Smooth muscle cell (in vitro differentiated cells): ENCODE measurements around the gene AASDH. TPM values are rescaled to one million over a fixed set of nuclear protein-coding genes. Genes with fewer than 3 reads are reported as not detected.

Source experiments
- DNase-seq: peaks from one replicate; lab custom pipeline; 2025; ENCODE audit not compliant: unreplicated experiment; lab: John Stamatoyannopoulos, UW
- H2AFZ ChIP-seq: fragments of 200-600 bp; sonication (generic); 2 replicates; pipeline ENCODE4 v1.6.0; 2016; ENCODE audit warnings: antibody characterized with exemption, low read depth, mild to moderate bottlenecking
- H3F3A ChIP-seq: fragments of 200-600 bp; sonication (generic); 2 replicates; pipeline ENCODE4 v1.6.0; 2017; ENCODE audit warnings: antibody characterized with exemption, low read depth
- H3K27ac ChIP-seq: fragments of 200-600 bp; sonication (generic); 2 replicates; pipeline ENCODE4 v1.5.1; 2016; ENCODE audit warnings: low read depth, mild to moderate bottlenecking
- H3K27me3 ChIP-seq: fragments of 200-600 bp; sonication (generic); 2 replicates; pipeline ENCODE4 v1.6.1; 2016; ENCODE audit warnings: low read depth, mild to moderate bottlenecking
- H3K36me3 ChIP-seq: fragments of 200-600 bp; sonication (generic); 2 replicates; pipeline ENCODE4 v1.5.1; 2016; ENCODE audit warnings: low read depth
- H3K4me1 ChIP-seq: fragments of 200-600 bp; sonication (generic); 2 replicates; pipeline ENCODE4 v1.5.1; 2016; ENCODE audit warnings: low read depth
- H3K4me2 ChIP-seq: fragments of 200-600 bp; sonication (generic); 2 replicates; pipeline ENCODE4 v1.6.0; 2016; ENCODE audit warnings: mild to moderate bottlenecking
- H3K4me3 ChIP-seq: fragments of 200-600 bp; sonication (generic); 2 replicates; pipeline ENCODE4 v1.5.1; 2016; ENCODE audit warnings: mild to moderate bottlenecking
- H3K79me2 ChIP-seq: fragments of 200-600 bp; sonication (generic); 2 replicates; pipeline ENCODE4 v1.6.0; 2016; ENCODE audit warnings: low read depth, mild to moderate bottlenecking
- H3K9ac ChIP-seq: fragments of 200-600 bp; sonication (generic); 2 replicates; pipeline ENCODE4 v1.6.0; 2016; ENCODE audit warnings: low read depth
- H3K9me3 ChIP-seq: fragments of 200-600 bp; sonication (generic); replicated peaks from 2 replicates; pipeline ENCODE4 v1.5.1; 2016; ENCODE audit warnings: low read depth
- H4K20me1 ChIP-seq: fragments of 200-600 bp; sonication (generic); 2 replicates; pipeline ENCODE4 v1.6.0; 2016; ENCODE audit warnings: low read depth
- WGBS: methylation state at CpG from one replicate; pipeline ENCODE4 v1.1.7; 2016; ENCODE audit warnings: low lambda C conversion rate; 5-methylcytosine and 5-hydroxymethylcytosine counted together
- polyA plus RNA-seq: library from polyadenylated mRNA; unstranded; fragments of >200 nt; fragmentation: Nextera tagmentation; extraction: Ambion mirVana; gene quantifications from 2 replicates; pipeline ENCODE4 v1.2.1, GENCODE V29; 2016
- total RNA-seq: library from RNA; depleted of rRNA; stranded (reverse); fragments of >200 nt; gene quantifications from 2 replicates; pipeline ENCODE4 v1.2.3, GENCODE V29; 2014
- TF ChIP-seq, protein P1 (sequence below): fragments of 200-600 bp; sonication (generic); IDR thresholded peaks from 2 replicates; pipeline ENCODE4 v1.5.1; 2017; ENCODE audit warnings: borderline replicate concordance, mild to moderate bottlenecking, antibody characterized with exemption; ENCODE audit not compliant: insufficient read depth, poor library complexity, severe bottlenecking

AASDH gene
- total and polyA plus RNA-seq, 2 experiments from 2014 or later: 7.7 to 11.3 TPM

GRCh38 chr4:56400560-56400959 is 13.3 kb upstream of the AASDH start:
- TF ChIP-seq, protein P1, sequence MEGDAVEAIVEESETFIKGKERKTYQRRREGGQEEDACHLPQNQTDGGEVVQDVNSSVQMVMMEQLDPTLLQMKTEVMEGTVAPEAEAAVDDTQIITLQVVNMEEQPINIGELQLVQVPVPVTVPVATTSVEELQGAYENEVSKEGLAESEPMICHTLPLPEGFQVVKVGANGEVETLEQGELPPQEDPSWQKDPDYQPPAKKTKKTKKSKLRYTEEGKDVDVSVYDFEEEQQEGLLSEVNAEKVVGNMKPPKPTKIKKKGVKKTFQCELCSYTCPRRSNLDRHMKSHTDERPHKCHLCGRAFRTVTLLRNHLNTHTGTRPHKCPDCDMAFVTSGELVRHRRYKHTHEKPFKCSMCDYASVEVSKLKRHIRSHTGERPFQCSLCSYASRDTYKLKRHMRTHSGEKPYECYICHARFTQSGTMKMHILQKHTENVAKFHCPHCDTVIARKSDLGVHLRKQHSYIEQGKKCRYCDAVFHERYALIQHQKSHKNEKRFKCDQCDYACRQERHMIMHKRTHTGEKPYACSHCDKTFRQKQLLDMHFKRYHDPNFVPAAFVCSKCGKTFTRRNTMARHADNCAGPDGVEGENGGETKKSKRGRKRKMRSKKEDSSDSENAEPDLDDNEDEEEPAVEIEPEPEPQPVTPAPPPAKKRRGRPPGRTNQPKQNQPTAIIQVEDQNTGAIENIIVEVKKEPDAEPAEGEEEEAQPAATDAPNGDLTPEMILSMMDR: no peak
- WGBS: 95% methylated on average over 6 of the region's 6 CpGs
- Histone ChIP-seq H3K27me3 (no peaks in the 10 kb centered on the region), H3K79me2 (peaks cover 7% of the 10 kb centered on the region), H3K9ac (no peak overlapping the region), H3K4me1 (no peaks in the 10 kb centered on the region), H3F3A (no peaks in the 10 kb centered on the region), H3K27ac (no peak overlapping the region), H4K20me1 (no peaks in the 10 kb centered on the region), H2AFZ (no peak overlapping the region), H3K4me2 (no peak overlapping the region), H3K9me3 (no peaks in the 10 kb centered on the region), H3K36me3 (no peaks in the 10 kb centered on the region), H3K4me3 (no peak overlapping the region)
- DNase-seq: no peak

DNA sequence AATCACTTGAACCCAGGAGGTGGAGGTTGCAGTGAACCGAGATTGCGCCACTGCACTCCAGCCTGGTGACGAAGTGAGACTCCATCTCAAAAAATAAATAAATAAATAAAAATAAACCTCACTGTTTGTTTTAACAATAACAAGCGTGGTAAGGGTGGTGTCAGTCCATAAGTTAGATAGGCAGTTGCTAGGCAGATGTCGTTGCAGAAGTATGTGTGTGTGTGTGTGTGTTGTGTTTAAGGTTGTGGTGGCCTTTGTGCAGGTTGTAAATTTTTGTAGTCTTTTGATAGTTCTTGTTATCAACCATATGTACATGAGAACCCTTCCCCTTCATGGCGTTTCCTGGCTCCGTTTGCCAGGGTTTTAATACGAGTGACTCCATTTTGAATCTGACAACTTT is 4.0 kb upstream of the AASDH start:
- DNase-seq: no peak
- Histone ChIP-seq H3F3A (no peaks in the 10 kb centered on the region), H3K9me3 (no peaks in the 10 kb centered on the region), H3K4me1 (peaks cover 8% of the 10 kb centered on the region), H4K20me1 (no peaks in the 10 kb centered on the region), H3K36me3 (no peaks in the 10 kb centered on the region), H3K4me3 (no peak overlapping the region), H3K27ac (no peak overlapping the region), H2AFZ (no peak overlapping the region), H3K9ac (no peak overlapping the region), H3K27me3 (no peaks in the 10 kb centered on the region), H3K79me2 (peaks cover 17% of the 10 kb centered on the region), H3K4me2 (no peak overlapping the region)
- TF ChIP-seq, protein P1: no peak
- WGBS: 96% methylated on average over 8 of the region's 8 CpGs

GRCh38 chr4:56389558-56389957 is 2.3 kb upstream of the AASDH start:
- Histone ChIP-seq H2AFZ (no peak overlapping the region), H3K4me2 (no peak overlapping the region), H3K36me3 (no peaks in the 10 kb centered on the region), H3K27me3 (no peaks in the 10 kb centered on the region), H3K9me3 (no peaks in the 10 kb centered on the region), H3K79me2 (peaks cover 34% of the 10 kb centered on the region), H3K4me1 (peaks cover 8% of the 10 kb centered on the region), H3K27ac (no peak overlapping the region), H3F3A (no peaks in the 10 kb centered on the region), H3K9ac (no peak overlapping the region), H3K4me3 (no peak overlapping the region), H4K20me1 (no peaks in the 10 kb centered on the region)
- WGBS: 86% methylated on average over 1 of the region's 1 CpG
- TF ChIP-seq, protein P1: no peak
- no peak for DNase-seq

DNA sequence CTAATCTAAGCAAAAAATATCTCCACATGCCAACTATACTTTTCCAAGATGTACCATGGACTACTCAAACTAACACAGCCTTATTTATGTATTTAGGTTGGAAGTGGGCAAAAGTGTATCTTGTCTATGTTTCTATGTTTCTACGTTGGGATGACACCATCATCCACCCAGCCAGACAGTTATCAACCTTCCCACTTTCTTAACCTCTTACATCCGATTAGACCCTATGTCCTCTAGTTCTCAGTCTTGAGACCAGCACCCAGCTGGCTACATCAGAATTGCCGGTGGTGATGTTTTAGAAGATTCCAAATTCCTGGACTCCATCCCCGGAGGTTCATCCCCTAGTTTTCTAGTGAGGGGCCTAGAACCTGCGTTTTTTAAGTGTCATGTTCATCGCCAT is 1.0 kb upstream of the AASDH start:
- no peaks in the 10 kb centered on the region for H3K27me3 ChIP-seq
- H3K4me2 ChIP-seq: peak overlapping the region; percentile 89
- H2AFZ ChIP-seq: peak overlapping the region; percentile 88
- H3F3A ChIP-seq: no peaks in the 10 kb centered on the region
- peaks cover 30% of the 10 kb centered on the region for H3K79me2 ChIP-seq
- H3K36me3 ChIP-seq: no peaks in the 10 kb centered on the region
- WGBS: 54% methylated on average over 6 of the region's 6 CpGs
- DNase-seq: no peak
- no peaks in the 10 kb centered on the region for H4K20me1 ChIP-seq
- no peaks in the 10 kb centered on the region for H3K9me3 ChIP-seq
- H3K4me1 ChIP-seq: peaks cover 8% of the 10 kb centered on the region
- peak overlapping the region; percentile 94 for H3K27ac ChIP-seq
- peak overlapping the region; percentile 81 for H3K4me3 ChIP-seq
- TF ChIP-seq, protein P1: no peak
- peak overlapping the region; percentile 93 for H3K9ac ChIP-seq
